Spleen (tissue), 7 donors: ENCODE data around the gene LRP2.

Source experiments
- POLR2AphosphoS5 ChIP-seq, 3 donors: sonication (generic); formaldehyde crosslinking; IDR thresholded peaks; one replicate each; pipeline ENCODE4 v1.5.1; 2017; ENCODE audit warnings: antibody characterized with exemption in 3 of 3
- TF ChIP-seq, protein P1 (sequence below), 11 experiments: fragments of 200-600 bp in 7 of 11; fragments of 450-650 bp in 4 of 11; sonication (generic) in 4 of 11; IDR thresholded peaks in 8 of 11; conservative IDR thresholded peaks in 3 of 11; 1 replicate in 7 of 11; 2 replicates in 4 of 11; pipeline versions ENCODE4 v1.4.0 to v1.8.0; 2016 to 2021; ENCODE audit warnings: antibody characterized with exemption in 11 of 11, inconsistent platforms in 4 of 11, mild to moderate bottlenecking in 1 of 11
- donor health status: DM: no; HTN: no; CAD: no; lungs with moderate emphysema.
- donor health status: DM: no; HTN: no; CAD: no.
- donor health status: DM: no; HTN: no; CAD: no.

DNA sequence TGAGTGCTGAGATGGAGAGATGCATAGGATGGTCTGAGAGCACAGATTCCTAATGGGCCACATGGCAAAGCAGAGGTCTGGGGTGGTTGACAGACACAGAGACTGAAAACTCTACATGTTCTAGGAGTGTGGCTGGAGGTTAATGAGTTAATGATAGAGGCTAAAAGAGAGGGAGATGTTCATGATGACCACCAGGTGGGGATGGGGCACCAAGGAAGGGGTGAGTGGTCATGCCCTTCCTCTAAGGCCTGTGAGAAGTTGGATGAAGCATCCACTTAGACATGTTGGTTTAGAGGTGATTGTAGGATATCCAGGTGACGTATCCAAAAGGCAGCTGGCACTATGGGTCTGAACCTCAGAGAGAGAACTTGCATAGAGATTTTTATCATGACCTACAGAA is 102.1 kb downstream of the LRP2 start:
- TF ChIP-seq, protein P1, sequence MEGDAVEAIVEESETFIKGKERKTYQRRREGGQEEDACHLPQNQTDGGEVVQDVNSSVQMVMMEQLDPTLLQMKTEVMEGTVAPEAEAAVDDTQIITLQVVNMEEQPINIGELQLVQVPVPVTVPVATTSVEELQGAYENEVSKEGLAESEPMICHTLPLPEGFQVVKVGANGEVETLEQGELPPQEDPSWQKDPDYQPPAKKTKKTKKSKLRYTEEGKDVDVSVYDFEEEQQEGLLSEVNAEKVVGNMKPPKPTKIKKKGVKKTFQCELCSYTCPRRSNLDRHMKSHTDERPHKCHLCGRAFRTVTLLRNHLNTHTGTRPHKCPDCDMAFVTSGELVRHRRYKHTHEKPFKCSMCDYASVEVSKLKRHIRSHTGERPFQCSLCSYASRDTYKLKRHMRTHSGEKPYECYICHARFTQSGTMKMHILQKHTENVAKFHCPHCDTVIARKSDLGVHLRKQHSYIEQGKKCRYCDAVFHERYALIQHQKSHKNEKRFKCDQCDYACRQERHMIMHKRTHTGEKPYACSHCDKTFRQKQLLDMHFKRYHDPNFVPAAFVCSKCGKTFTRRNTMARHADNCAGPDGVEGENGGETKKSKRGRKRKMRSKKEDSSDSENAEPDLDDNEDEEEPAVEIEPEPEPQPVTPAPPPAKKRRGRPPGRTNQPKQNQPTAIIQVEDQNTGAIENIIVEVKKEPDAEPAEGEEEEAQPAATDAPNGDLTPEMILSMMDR (IDR thresholded peaks at IDR 0.05 in 8 of 11, conservative IDR thresholded peaks at IDR 0.05 in 3 of 11), result no peak
- TF ChIP-seq POLR2AphosphoS5 (IDR thresholded peaks at IDR 0.05), result no peak
